Caco-2 (cell line): Measurements from ENCODE around the gene SLC22A17. TPM values are rescaled to one million over a fixed set of nuclear protein-coding genes. Genes with fewer than 3 reads are reported as not detected.

Experiments used
- BruUV-seq: library from RNA; stranded (reverse); fragments of 400-500 nt; replicated peaks from 2 replicates; lab custom pipeline; 2021; lab: Mats Ljungman, UMichigan
- CTCF ChIA-PET: fragments of 300-600 bp; sonication (Branson Sonifier 250); formaldehyde crosslinking; loops from one replicate; lab custom pipeline; 2022; ENCODE audit warnings: antibody characterized with exemption; lab: Charles Lee
- POLR2A ChIA-PET: fragments of 300-600 bp; sonication (Branson Sonifier 250); formaldehyde crosslinking; loops from one replicate; lab custom pipeline; 2022; ENCODE audit warnings: antibody characterized with exemption; lab: Charles Lee
- DNase-seq, 2 experiments: peaks; one replicate each; pipeline versions ENCODE4 v3.0.0 to v3.0.0-alpha.2; 2020 to 2022
- H3K27me3 ChIP-seq: replicated peaks from 2 replicates; pipeline ENCODE4 v1.6.0; 2011; ENCODE audit warnings: low read length; ENCODE audit not compliant: control insufficient read depth, insufficient read depth
- H3K36me3 ChIP-seq: 2 replicates; pipeline ENCODE4 v1.5.1; 2011; ENCODE audit warnings: low read length; ENCODE audit not compliant: control insufficient read depth, insufficient read depth
- H3K4me1 ChIP-seq: fragments of 250-450 bp; sonication (Bioruptor Pico); 2 replicates; pipeline ENCODE4 v1.5.1; 2020; ENCODE audit warnings: mild to moderate bottlenecking
- H3K4me3 ChIP-seq: 2 replicates; pipeline ENCODE4 v1.5.1; 2011; ENCODE audit warnings: low read depth, mild to moderate bottlenecking, control low read depth, low read length
- H3K9me3 ChIP-seq: fragments of 250-450 bp; sonication (Bioruptor Pico); 2 replicates; pipeline ENCODE4 v1.5.1; 2020; ENCODE audit warnings: mild to moderate bottlenecking, moderate library complexity
- H3K27ac Mint-ChIP-seq: one replicate; pipeline ENCODE4 v1.8.0; 2022; ENCODE audit warnings: mixed read lengths; ENCODE audit not compliant: unreplicated experiment
- H3K27me3 Mint-ChIP-seq: one replicate; pipeline ENCODE4 v1.8.0; 2022; ENCODE audit warnings: mixed read lengths; ENCODE audit not compliant: insufficient read depth, unreplicated experiment
- H3K36me3 Mint-ChIP-seq: one replicate; pipeline ENCODE4 v1.8.0; 2022; ENCODE audit warnings: mild to moderate bottlenecking, mixed read lengths; ENCODE audit not compliant: insufficient read depth, unreplicated experiment
- H3K4me1 Mint-ChIP-seq: one replicate; pipeline ENCODE4 v1.8.0; 2022; ENCODE audit warnings: low read depth, mixed read lengths; ENCODE audit not compliant: unreplicated experiment
- H3K4me3 Mint-ChIP-seq: one replicate; pipeline ENCODE4 v1.8.0; 2022; ENCODE audit warnings: mild to moderate bottlenecking, moderate library complexity, mixed read lengths; ENCODE audit not compliant: unreplicated experiment
- H3K9me3 Mint-ChIP-seq: one replicate; pipeline ENCODE4 v1.8.0; 2022; ENCODE audit warnings: mixed read lengths; ENCODE audit not compliant: unreplicated experiment
- intact Hi-C: fragments of 100-400 bp; cut with micrococcal nuclease; formaldehyde crosslinking; loops from one replicate; pipeline ENCODE4 v1.10.0; 2022; ENCODE audit not compliant: unreplicated experiment
- total RNA-seq: library from RNA; stranded (reverse); gene quantifications from 2 replicates; pipeline ENCODE4 v1.2.3, GENCODE V29; 2022
- TF ChIP-seq, protein P1 (sequence below), 2 experiments: fragments of 200-600 bp in 1 of 2; IDR thresholded peaks; 1 replicate in 1 of 2; 2 replicates in 1 of 2; pipeline versions ENCODE4 v1.5.1 to v1.8.0; 2011 to 2022; ENCODE audit warnings: antibody characterized with exemption in 1 of 2, control low read depth in 1 of 2, inconsistent platforms in 1 of 2, low read depth in 1 of 2, low read length in 1 of 2, mild to moderate bottlenecking in 1 of 2, moderate library complexity in 1 of 2; ENCODE audit not compliant: insufficient read depth in 1 of 2, severe bottlenecking in 1 of 2, unreplicated experiment in 1 of 2

Gene SLC22A17
- total RNA-seq, 1 experiment from 2014 or later = 3.1 TPM

DNA sequence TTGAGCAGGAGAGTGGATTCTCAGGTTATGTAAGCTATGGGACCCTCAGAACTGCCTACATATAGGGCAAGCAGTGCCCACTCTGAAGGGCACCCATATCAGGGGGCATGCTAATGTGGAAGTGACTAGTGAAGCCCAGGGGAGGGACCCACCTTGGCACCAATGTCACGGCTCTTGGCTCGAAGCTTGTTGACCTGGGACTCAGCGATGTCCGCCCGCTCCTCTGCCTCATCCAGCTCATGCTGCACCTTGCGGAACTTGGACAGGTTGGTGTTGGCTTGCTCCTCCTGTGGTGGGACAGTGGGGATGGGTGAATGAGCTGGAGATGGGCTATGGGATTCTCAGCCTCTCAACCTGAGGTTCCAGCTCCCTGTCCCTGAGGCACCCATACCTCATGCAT, 29.6 kb upstream of the SLC22A17 start:
- ChIA-PET CTCF (no interaction called here), POLR2A (no interaction called here)
- BruUV-seq = no TSS peak
- H3K4me1 Mint-ChIP-seq = no peaks in the 10 kb centered on the region
- DNase-seq = no peak
- H3K36me3 ChIP-seq = no peaks in the 10 kb centered on the region
- H3K4me3 Mint-ChIP-seq = no peak overlapping the region
- no peak overlapping the region for H3K27ac Mint-ChIP-seq
- H3K4me3 ChIP-seq = no peak overlapping the region
- no peaks in the 10 kb centered on the region for H3K36me3 Mint-ChIP-seq
- intact Hi-C loops = loop anchor here (5.0 to 10.0 kb wide), 2 partner anchors 85 to 273 kb away; partner anchors contain the start of gene NGDN
- no peaks in the 10 kb centered on the region for H3K4me1 ChIP-seq
- peaks cover 10% of the 10 kb centered on the region for H3K27me3 Mint-ChIP-seq
- H3K27me3 ChIP-seq = no peaks in the 10 kb centered on the region
- no peaks in the 10 kb centered on the region for H3K9me3 Mint-ChIP-seq
- no peaks in the 10 kb centered on the region for H3K9me3 ChIP-seq
- TF ChIP-seq, protein P1, sequence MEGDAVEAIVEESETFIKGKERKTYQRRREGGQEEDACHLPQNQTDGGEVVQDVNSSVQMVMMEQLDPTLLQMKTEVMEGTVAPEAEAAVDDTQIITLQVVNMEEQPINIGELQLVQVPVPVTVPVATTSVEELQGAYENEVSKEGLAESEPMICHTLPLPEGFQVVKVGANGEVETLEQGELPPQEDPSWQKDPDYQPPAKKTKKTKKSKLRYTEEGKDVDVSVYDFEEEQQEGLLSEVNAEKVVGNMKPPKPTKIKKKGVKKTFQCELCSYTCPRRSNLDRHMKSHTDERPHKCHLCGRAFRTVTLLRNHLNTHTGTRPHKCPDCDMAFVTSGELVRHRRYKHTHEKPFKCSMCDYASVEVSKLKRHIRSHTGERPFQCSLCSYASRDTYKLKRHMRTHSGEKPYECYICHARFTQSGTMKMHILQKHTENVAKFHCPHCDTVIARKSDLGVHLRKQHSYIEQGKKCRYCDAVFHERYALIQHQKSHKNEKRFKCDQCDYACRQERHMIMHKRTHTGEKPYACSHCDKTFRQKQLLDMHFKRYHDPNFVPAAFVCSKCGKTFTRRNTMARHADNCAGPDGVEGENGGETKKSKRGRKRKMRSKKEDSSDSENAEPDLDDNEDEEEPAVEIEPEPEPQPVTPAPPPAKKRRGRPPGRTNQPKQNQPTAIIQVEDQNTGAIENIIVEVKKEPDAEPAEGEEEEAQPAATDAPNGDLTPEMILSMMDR (IDR thresholded peaks at IDR 0.05; ENCODE audit: insufficient read depth in 1 of 2, low read depth in 1 of 2, low read length in 1 of 2, severe bottlenecking in 1 of 2, unreplicated experiment in 1 of 2) = no peak

DNA sequence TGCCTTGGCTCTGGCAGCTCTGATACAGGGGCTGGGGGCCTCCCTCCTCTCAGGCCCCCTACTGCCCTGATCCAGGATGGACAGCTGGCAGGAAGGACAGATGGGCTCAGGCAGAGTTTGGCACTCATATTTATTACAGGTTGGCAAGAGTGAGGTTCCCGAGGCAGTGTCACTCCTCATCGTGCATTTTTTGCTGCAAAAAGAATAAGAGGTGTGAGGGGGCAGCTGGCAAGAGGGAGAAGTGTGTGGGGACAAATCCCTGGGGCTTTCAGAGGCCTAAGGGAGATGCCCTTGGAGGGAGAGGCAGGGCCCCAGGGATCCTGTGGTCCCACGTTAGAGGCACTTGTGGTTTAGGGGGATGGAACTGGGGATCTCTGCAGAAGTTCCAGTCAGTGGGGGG, 29.2 kb upstream of the SLC22A17 start:
- BruUV-seq = no TSS peak
- TF ChIP-seq, protein P1 (IDR thresholded peaks at IDR 0.05; ENCODE audit: insufficient read depth in 1 of 2, low read depth in 1 of 2, low read length in 1 of 2, severe bottlenecking in 1 of 2, unreplicated experiment in 1 of 2) = no peak
- Histone ChIP-seq H3K36me3 (no peaks in the 10 kb centered on the region), H3K4me3 (no peak overlapping the region), H3K27me3 (no peaks in the 10 kb centered on the region), H3K4me1 (no peaks in the 10 kb centered on the region), H3K9me3 (no peaks in the 10 kb centered on the region)
- no peaks in the 10 kb centered on the region for H3K9me3 Mint-ChIP-seq
- POLR2A ChIA-PET = no interaction called here
- H3K27ac Mint-ChIP-seq = no peak overlapping the region
- peaks cover 9% of the 10 kb centered on the region for H3K27me3 Mint-ChIP-seq
- H3K4me1 Mint-ChIP-seq = no peaks in the 10 kb centered on the region
- no peaks in the 10 kb centered on the region for H3K36me3 Mint-ChIP-seq
- DNase-seq = no peak
- intact Hi-C loops = loop anchor here (2.0 to 10.0 kb wide), 3 partner anchors 29 to 273 kb away; partner anchors contain the start of genes NGDN and SLC22A17
- H3K4me3 Mint-ChIP-seq = no peak overlapping the region
- CTCF ChIA-PET = interaction anchor here (0.5 to 0.6 kb wide), 2 partner anchors 12 to 165 kb away, joined by 3 to 4 read pairs; no protein-coding TSS in a partner anchor

DNA sequence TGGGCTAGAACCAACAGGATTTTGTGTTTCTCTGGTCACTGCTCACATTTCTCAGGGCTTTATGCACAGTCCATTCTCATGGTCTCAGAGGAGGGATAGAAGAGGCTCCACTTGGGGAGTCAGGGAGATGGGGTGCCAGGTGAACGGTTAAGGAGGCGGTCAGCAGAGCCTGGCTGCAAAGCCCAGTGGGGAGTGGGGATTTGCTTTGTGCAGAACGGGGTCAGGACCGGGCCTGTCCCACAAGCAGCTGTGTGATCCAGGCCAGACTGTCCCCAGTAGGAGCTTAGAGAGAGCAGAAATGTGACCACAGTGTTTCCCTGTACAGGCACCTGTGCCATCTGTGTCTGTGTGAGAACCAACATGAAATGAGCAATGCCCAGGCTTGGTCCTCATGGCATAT, 28.3 kb upstream of the SLC22A17 start:
- POLR2A ChIA-PET = no interaction called here
- Mint-ChIP-seq H3K27me3 (peaks cover 14% of the 10 kb centered on the region), H3K4me3 (no peak overlapping the region), H3K4me1 (no peaks in the 10 kb centered on the region), H3K27ac (no peak overlapping the region), H3K9me3 (no peaks in the 10 kb centered on the region), H3K36me3 (no peaks in the 10 kb centered on the region)
- CTCF ChIA-PET = interaction anchor here (0.9 to 2.1 kb wide), 5 partner anchors 28 to 95 kb away, joined by 4 to 12 read pairs (median 4); partner anchors contain the start of genes HOMEZ, PPP1R3E and SLC22A17
- intact Hi-C loops = loop anchor here (1.0 to 10.0 kb wide), 5 partner anchors 28 to 274 kb away; partner anchors contain the start of genes NGDN and SLC22A17
- TF ChIP-seq, protein P1 (IDR thresholded peaks at IDR 0.05; ENCODE audit: insufficient read depth in 1 of 2, low read depth in 1 of 2, low read length in 1 of 2, severe bottlenecking in 1 of 2, unreplicated experiment in 1 of 2) = no peak
- no peaks in the 10 kb centered on the region for H3K9me3 ChIP-seq
- H3K4me3 ChIP-seq = no peak overlapping the region
- no TSS peak for BruUV-seq
- H3K36me3 ChIP-seq = no peaks in the 10 kb centered on the region
- H3K27me3 ChIP-seq = no peaks in the 10 kb centered on the region
- H3K4me1 ChIP-seq = no peaks in the 10 kb centered on the region
- no peak for DNase-seq
